ENCODE data around the gene DNM3.
A peak's percentile ranks its signal among the peaks of the same experiment; 100 is the strongest.

Gene DNM3

GRCh38 chr1:172356620-172357019 lies 515.3 kb downstream of the DNM3 start:
- peak; percentile 40 for ATAC-seq
- TF ChIP-seq ESRRG (CRISPR knock-in tag; IDR thresholded peaks at IDR 0.05) (no peak), ZC3H10 (CRISPR knock-in tag; IDR thresholded peaks at IDR 0.05) (peak; percentile 67; the same call in 1 of the 2 replicates), ZNF8 (CRISPR knock-in tag; IDR thresholded peaks at IDR 0.05) (no peak), ISL1 (CRISPR knock-in tag; IDR thresholded peaks at IDR 0.05) (peak; percentile 90), TOX (CRISPR knock-in tag; IDR thresholded peaks at IDR 0.05; ENCODE audit: borderline replicate concordance) (peak; percentile 84), RARB (CRISPR knock-in tag; IDR thresholded peaks at IDR 0.05) (peak; percentile 75; the same call in 1 of the 2 replicates)

- TF ChIP-seq RARB (CRISPR knock-in tag; IDR thresholded peaks at IDR 0.05) (no peak), CREB5 (CRISPR knock-in tag; IDR thresholded peaks at IDR 0.05; ENCODE audit: low read depth) (no peak), CSDC2 (CRISPR knock-in tag; IDR thresholded peaks at IDR 0.05) (no peak), ZFP3 (CRISPR knock-in tag; IDR thresholded peaks at IDR 0.05) (no peak), CSRNP3 (CRISPR knock-in tag; IDR thresholded peaks at IDR 0.05) (no peak), SNAI2 (CRISPR knock-in tag; IDR thresholded peaks at IDR 0.05) (no peak), ARNTL (CRISPR knock-in tag; IDR thresholded peaks at IDR 0.05; ENCODE audit: borderline replicate concordance, low read depth) (no peak), TSHZ2 (CRISPR knock-in tag; IDR thresholded peaks at IDR 0.05) (no peak), BACH2 (CRISPR knock-in tag; IDR thresholded peaks at IDR 0.05; ENCODE audit: borderline replicate concordance) (no peak), ESRRG (CRISPR knock-in tag; IDR thresholded peaks at IDR 0.05) (no peak), POU6F1 (CRISPR knock-in tag; IDR thresholded peaks at IDR 0.05; ENCODE audit: borderline replicate concordance, low read depth) (no peak), TCF4 (CRISPR knock-in tag; IDR thresholded peaks at IDR 0.05; ENCODE audit: borderline replicate concordance) (no peak)
- ATAC-seq = 0 out of 3 replicates have a peak, but pooled peaks have one; percentile 1
Observed at GRCh38 chr1:172357753-172358385, 516.6 kb downstream of the DNM3 start.

GRCh38 chr1:172359491-172359999 lies 518.2 kb downstream of the DNM3 start:
- peak; percentile 11 for ATAC-seq
- TF ChIP-seq CSRNP3 (CRISPR knock-in tag; IDR thresholded peaks at IDR 0.05) (no peak), ZNF565 (CRISPR knock-in tag; conservative IDR thresholded peaks at IDR 0.05; ENCODE audit: low read depth) (no peak), BACH2 (CRISPR knock-in tag; IDR thresholded peaks at IDR 0.05; ENCODE audit: borderline replicate concordance) (no peak), ISL1 (CRISPR knock-in tag; IDR thresholded peaks at IDR 0.05) (no peak; the same call in none of the 2 replicates), PPARA (CRISPR knock-in tag; IDR thresholded peaks at IDR 0.05; ENCODE audit: borderline replicate concordance) (no peak), RARB (CRISPR knock-in tag; IDR thresholded peaks at IDR 0.05) (no peak), CSDC2 (CRISPR knock-in tag; IDR thresholded peaks at IDR 0.05) (no peak), PATZ1 (CRISPR knock-in tag; IDR thresholded peaks at IDR 0.05; ENCODE audit: borderline replicate concordance) (no peak), GLIS3 (CRISPR knock-in tag; IDR thresholded peaks at IDR 0.05) (no peak), POU6F1 (CRISPR knock-in tag; IDR thresholded peaks at IDR 0.05; ENCODE audit: borderline replicate concordance, low read depth) (no peak), ZNF8 (CRISPR knock-in tag; IDR thresholded peaks at IDR 0.05) (no peak), ZFP3 (CRISPR knock-in tag; IDR thresholded peaks at IDR 0.05) (no peak), CREB5 (CRISPR knock-in tag; IDR thresholded peaks at IDR 0.05; ENCODE audit: low read depth) (no peak), ZNF70 (CRISPR knock-in tag; IDR thresholded peaks at IDR 0.05) (no peak), ESRRG (CRISPR knock-in tag; IDR thresholded peaks at IDR 0.05) (no peak), OSR1 (CRISPR knock-in tag; IDR thresholded peaks at IDR 0.05) (no peak), SNAI2 (CRISPR knock-in tag; IDR thresholded peaks at IDR 0.05) (no peak)

Data from SK-N-SH treated with all-trans-retinoic acid at 6 μM for 48 hours (cell line).